ENCODE measurements around the gene MINDY4.

The MINDY4 gene

GRCh38 chr7:30838008-30838407, 66.8 kb downstream of the MINDY4 start:
- no peak for FAIRE-seq

- no peak for FAIRE-seq
Measured at GRCh38 chr7:30840141-30841024, 69.2 kb downstream of the MINDY4 start.

GRCh38 chr7:30841025-30841735, 70.0 kb downstream of the MINDY4 start:
- no peak for FAIRE-seq

GRCh38 chr7:30841801-30842541, 70.8 kb downstream of the MINDY4 start:
- FAIRE-seq: no peak

GRCh38 chr7:30842542-30843451, 71.6 kb downstream of the MINDY4 start:
- FAIRE-seq: no peak

GRCh38 chr7:30843741-30844482, 72.7 kb downstream of the MINDY4 start:
- FAIRE-seq: no peak

GRCh38 chr7:30844483-30844874, 73.3 kb downstream of the MINDY4 start:
- FAIRE-seq: no peak

- no peak for FAIRE-seq
Measured at GRCh38 chr7:30844916-30845315, 73.7 kb downstream of the MINDY4 start.

- no peak for FAIRE-seq
Measured at GRCh38 chr7:30845426-30846135, 74.4 kb downstream of the MINDY4 start.

GRCh38 chr7:30846378-30846777, 75.2 kb downstream of the MINDY4 start:
- FAIRE-seq: no peak

- FAIRE-seq: no peak
Measured at GRCh38 chr7:30848121-30848855, 77.1 kb downstream of the MINDY4 start.

GRCh38 chr7:30849565-30849964, 78.3 kb downstream of the MINDY4 start:
- FAIRE-seq: no peak

- no peak for FAIRE-seq
Measured at GRCh38 chr7:30850426-30850825, 79.2 kb downstream of the MINDY4 start.

GRCh38 chr7:30851651-30852307, 80.6 kb downstream of the MINDY4 start:
- FAIRE-seq: no peak

GRCh38 chr7:30852308-30852684, 81.1 kb downstream of the MINDY4 start:
- FAIRE-seq: no peak

GRCh38 chr7:30852744-30853288, 81.6 kb downstream of the MINDY4 start:
- no peak for FAIRE-seq

GRCh38 chr7:30853576-30853975, 82.4 kb downstream of the MINDY4 start:
- no peak for FAIRE-seq

GRCh38 chr7:30855936-30856335, 84.7 kb downstream of the MINDY4 start:
- FAIRE-seq: no peak

- no peak for FAIRE-seq
Measured at GRCh38 chr7:30858576-30858975, 87.4 kb downstream of the MINDY4 start.

All from endometrium (tissue), 2 donors.